GM12892 (cell line): ENCODE measurements around the gene TNFAIP2.

Source experiments
- DNase-seq: peaks from one replicate; pipeline ENCODE4 v3.0.0; 2011; ENCODE audit not compliant: insufficient read length
- FAIRE-seq: peaks from 2 replicates; lab custom pipeline; 2011; peaks lifted over from hg19 to GRCh38; lab: Jason Lieb, UNC
- POLR2A ChIP-seq: IDR thresholded peaks from 2 replicates; pipeline ENCODE4 v1.6.1; 2011; ENCODE audit warnings: low read depth, low read length, control low read depth
- POLR2AphosphoS5 ChIP-seq: IDR thresholded peaks from 2 replicates; pipeline ENCODE4 v1.6.1; 2011; ENCODE audit warnings: low read depth, low read length, control low read depth
- TAF1 ChIP-seq: IDR thresholded peaks from 2 replicates; pipeline ENCODE4 v1.6.1; 2011; ENCODE audit warnings: low read depth, mild to moderate bottlenecking, control low read depth, low read length, borderline replicate concordance

The TNFAIP2 gene

GRCh38 chr14:103088921-103089320 is 34.3 kb upstream of the TNFAIP2 start:
- DNase-seq (no peak), FAIRE-seq (no peak)
- TF ChIP-seq POLR2AphosphoS5: no peak
- no peak for TF ChIP-seq POLR2A
- no peak for TF ChIP-seq TAF1

GRCh38 chr14:103089386-103090335 is 33.6 kb upstream of the TNFAIP2 start:
- FAIRE-seq (no peak), DNase-seq (no peak)
- TF ChIP-seq POLR2AphosphoS5 (no peak), POLR2A (no peak), TAF1 (no peak)

DNA sequence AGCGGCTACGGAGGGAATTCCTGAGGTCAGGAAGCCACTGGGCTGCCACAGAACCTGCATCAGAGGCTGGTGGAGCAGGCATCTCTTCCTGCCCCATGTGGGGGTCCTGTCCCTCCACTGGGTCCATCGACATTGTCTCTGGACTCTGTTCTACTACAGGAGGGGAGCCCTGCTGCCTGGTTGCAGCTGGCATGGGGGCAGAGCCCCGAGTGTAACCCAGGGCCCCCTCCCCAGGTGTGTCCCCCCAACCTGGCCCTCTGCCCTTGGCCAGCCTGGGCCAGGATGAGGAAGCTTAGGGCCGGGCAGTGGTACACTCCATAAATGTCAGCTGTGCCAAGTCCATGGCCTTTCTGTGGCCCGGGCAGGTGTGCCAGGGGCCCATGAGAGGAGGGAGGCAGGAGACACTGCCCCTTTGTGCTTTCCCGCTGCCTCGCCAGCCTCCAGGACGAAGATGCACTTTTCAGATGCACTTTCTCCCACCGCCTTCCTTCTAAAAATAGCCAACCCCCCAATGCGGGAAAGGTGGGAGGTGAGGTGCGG is 32.7 kb upstream of the TNFAIP2 start:
- FAIRE-seq (no peak), DNase-seq (no peak)
- TF ChIP-seq POLR2AphosphoS5 (no peak), TAF1 (no peak), POLR2A (no peak)

- TF ChIP-seq POLR2AphosphoS5: no peak
- no peak for TF ChIP-seq TAF1
- no peak for TF ChIP-seq POLR2A
- FAIRE-seq: peak; percentile 36
- DNase-seq: peak; percentile 99
Observed at GRCh38 chr14:103091041-103091882, 32.0 kb upstream of the TNFAIP2 start.

GRCh38 chr14:103091883-103092222 is 31.4 kb upstream of the TNFAIP2 start:
- TF ChIP-seq POLR2A: no peak

GRCh38 chr14:103093856-103094405 is 29.3 kb upstream of the TNFAIP2 start:
- no peak for FAIRE-seq
- no peak for DNase-seq
- TF ChIP-seq TAF1 (no peak), POLR2A (no peak), POLR2AphosphoS5 (no peak)

More at GRCh38 chr14:103091883-103092222, 31.4 kb upstream of the TNFAIP2 start:
- FAIRE-seq (no peak), DNase-seq (no peak)

- TF ChIP-seq POLR2A (no peak), TAF1 (no peak), POLR2AphosphoS5 (no peak)
- no peak for DNase-seq
- peak; percentile 33 for FAIRE-seq
Observed at GRCh38 chr14:103094406-103095209, 28.7 kb upstream of the TNFAIP2 start, which contains the start of gene EXOC3L4. TSS of gene EXOC3L4 (plus strand) at chr14:103094725. CDS start at chr14:103100220, 5,495 bp downstream.

DNA sequence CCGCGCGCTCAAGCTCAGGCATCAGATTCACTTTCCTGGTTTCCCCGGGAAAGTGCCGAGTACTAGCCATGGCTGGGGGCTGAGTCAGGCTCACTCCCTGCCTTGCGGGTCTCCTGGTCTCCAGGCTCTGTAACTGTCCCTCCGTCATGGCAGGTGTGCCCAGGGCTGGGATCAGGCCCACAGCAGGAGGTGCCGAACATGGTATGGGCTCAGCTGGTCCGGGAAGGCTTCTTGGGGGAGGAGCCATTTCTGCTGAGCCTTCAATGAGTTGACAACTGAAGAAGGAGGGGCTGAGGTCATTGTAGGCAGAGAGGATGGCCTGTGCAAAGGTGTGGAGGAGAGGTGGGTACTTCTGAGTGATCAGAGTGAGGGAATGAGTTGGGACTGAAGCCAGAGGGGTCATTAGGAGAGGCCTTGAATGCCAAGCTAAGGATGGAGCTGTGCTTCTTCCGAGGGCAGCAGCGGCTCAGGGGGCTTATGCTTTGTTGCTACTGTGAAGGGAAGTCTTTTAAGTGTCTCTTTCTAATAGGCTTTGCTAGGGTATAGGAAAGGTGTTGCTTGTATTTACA is 28.0 kb upstream of the TNFAIP2 start:
- no peak for TF ChIP-seq POLR2A
- no peak for TF ChIP-seq POLR2AphosphoS5
- no peak for TF ChIP-seq TAF1
- FAIRE-seq: no peak

GRCh38 chr14:103096387-103096786 is 26.9 kb upstream of the TNFAIP2 start:
- TF ChIP-seq POLR2A (no peak), TAF1 (no peak)
- no peak for FAIRE-seq
- no peak for DNase-seq

More for the DNA sequence above, 28.0 kb upstream of the TNFAIP2 start:
- DNase-seq: no peak
